Measurements from ENCODE around the gene ZNF101.

ZNF101 gene

DNA sequence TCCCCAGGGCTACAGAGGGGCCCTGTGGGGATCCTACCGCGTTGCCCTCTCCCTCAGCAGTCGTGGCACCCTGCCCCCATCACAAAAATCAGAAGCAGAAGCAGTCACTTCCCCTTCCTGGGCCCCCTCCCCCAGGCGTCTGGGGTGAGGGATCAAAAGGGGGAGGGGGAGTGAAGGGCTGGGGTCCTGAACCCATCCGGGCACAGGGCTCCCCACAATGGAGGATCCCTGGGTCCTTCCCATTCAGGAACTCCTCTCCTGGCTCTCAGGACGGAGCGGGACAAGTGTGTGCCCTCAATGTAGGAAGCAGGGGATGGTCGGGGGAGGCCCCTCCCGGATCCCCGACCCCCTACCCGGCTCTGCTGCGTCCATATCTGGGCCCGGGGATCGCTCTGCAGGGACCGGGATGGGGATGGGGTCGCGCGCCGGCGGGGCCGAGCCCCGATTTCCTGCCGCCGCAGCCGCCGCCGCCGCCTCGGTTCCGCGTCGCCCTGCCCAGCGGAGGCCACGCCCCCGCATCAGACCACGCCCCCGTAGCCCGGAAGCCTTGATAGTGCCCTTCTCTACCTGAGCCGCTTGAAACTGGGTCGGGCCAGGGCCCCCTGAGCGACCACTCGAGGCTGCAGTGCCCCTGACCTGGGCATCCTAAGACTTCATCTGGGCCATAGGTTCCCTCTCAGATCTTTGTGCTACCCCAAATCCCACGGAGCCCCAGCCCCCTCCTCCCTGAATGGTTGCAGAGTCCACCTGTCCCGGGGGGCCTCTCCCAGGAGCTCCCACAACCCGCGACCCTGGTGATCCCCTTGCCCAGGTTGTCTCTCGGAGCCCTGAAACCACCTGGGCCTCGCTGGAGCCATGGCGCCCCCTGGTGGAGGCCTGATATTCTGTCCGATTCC, 25.2 kb upstream of the ZNF101 start, which contains the start of gene GMIP:
Gene GMIP (minus strand): TSS at position 500 of the 896 bp plus-strand sequence. CDS start 128 bp downstream, at position 372.
- H3K4me1 ChIP-seq (ENCODE audit: insufficient read depth, low read length), result no peaks in the 10 kb centered on the region
- H3K36me3 ChIP-seq (ENCODE audit: insufficient read depth, low read length), result peaks cover 36% of the 10 kb centered on the region
- peak within 1 kb of the TSS; percentile 70 for H3K9ac ChIP-seq (ENCODE audit: low read depth, low read length)
- H3K27me3 ChIP-seq (ENCODE audit: insufficient read depth, low read length), result no peaks in the 10 kb centered on the region
- no peaks in the 10 kb centered on the region for H3K9me3 ChIP-seq (ENCODE audit: insufficient read depth, low read depth, low read length)
- H3K27ac ChIP-seq (ENCODE audit: low read depth, low read length), result peak within 1 kb of the TSS; percentile 83; the same call in 1 of the 2 replicates
- WGBS, result 1% methylated on average over 49 of the region's 50 CpGs
- H3K4me3 ChIP-seq (ENCODE audit: low read length), result peak within 1 kb of the TSS; percentile 75

DNA sequence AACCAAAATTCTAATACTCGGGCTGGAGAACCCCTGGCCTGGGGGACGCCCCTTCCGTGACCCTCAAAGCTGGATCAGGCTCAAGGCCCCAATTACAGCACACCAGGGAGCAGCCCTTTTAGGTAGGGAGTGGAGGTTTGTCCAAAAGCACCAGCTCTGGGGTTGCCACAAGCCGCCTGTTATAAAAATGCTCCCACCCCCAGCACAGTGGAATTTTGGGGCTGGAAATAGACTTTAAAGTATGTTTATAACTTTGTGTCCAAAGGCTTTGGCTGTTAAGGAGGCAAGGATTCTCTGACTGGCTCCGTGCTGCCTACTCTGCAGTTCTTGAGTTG, 24.6 kb upstream of the ZNF101 start:
- no peak overlapping the region; the same call in 1 of the 2 replicates for H3K27ac ChIP-seq (ENCODE audit: low read depth, low read length)
- H3K4me1 ChIP-seq (ENCODE audit: insufficient read depth, low read length), result no peaks in the 10 kb centered on the region
- peaks cover 37% of the 10 kb centered on the region for H3K36me3 ChIP-seq (ENCODE audit: insufficient read depth, low read length)
- WGBS, result 45% methylated on average over 4 of the region's 5 CpGs
- H3K9me3 ChIP-seq (ENCODE audit: insufficient read depth, low read depth, low read length), result no peaks in the 10 kb centered on the region
- H3K9ac ChIP-seq (ENCODE audit: low read depth, low read length), result no peak overlapping the region
- H3K4me3 ChIP-seq (ENCODE audit: low read length), result peak overlapping the region; percentile 75; the same call in 1 of the 2 replicates
- no peaks in the 10 kb centered on the region for H3K27me3 ChIP-seq (ENCODE audit: insufficient read depth, low read length)

DNA sequence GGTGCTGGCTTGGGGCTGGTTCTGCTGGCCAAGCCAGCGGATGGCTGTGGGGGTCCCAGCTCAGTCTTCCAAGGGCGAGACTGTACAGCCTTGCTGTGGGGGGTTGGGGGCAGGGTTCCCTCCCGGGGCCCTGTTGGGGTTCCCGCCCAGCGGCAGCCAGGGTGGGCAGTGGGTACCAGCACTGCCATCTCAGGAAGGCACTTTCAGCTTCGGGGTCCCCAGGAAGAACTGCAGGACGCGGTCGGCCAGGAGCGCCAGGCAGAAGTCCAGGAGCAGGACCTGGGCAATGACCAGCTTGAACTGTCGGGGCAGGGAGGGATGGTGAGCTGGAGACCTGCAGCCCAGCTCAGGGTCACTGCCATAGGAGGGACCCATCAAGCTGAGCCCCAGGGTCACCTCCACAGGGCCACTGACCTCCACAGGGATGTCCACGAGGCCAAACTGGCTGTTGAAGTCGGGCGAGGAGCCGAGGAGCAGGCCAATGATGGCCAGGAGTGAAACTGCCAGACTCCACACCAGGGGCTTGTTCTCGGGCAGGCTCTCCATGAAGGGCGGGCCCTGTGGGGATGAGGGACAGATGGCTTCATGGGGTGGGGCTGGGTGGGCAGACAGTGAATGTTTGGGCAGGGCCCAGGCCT, 23.3 kb upstream of the ZNF101 start:
- H3K4me1 ChIP-seq (ENCODE audit: insufficient read depth, low read length), result no peaks in the 10 kb centered on the region
- H3K4me3 ChIP-seq (ENCODE audit: low read length), result no peak overlapping the region
- peaks cover 50% of the 10 kb centered on the region for H3K36me3 ChIP-seq (ENCODE audit: insufficient read depth, low read length)
- no peak overlapping the region for H3K9ac ChIP-seq (ENCODE audit: low read depth, low read length)
- no peaks in the 10 kb centered on the region for H3K9me3 ChIP-seq (ENCODE audit: insufficient read depth, low read depth, low read length)
- no peaks in the 10 kb centered on the region for H3K27me3 ChIP-seq (ENCODE audit: insufficient read depth, low read length)
- H3K27ac ChIP-seq (ENCODE audit: low read depth, low read length), result no peak overlapping the region
- 95% methylated on average over 17 of the region's 17 CpGs for WGBS

DNA sequence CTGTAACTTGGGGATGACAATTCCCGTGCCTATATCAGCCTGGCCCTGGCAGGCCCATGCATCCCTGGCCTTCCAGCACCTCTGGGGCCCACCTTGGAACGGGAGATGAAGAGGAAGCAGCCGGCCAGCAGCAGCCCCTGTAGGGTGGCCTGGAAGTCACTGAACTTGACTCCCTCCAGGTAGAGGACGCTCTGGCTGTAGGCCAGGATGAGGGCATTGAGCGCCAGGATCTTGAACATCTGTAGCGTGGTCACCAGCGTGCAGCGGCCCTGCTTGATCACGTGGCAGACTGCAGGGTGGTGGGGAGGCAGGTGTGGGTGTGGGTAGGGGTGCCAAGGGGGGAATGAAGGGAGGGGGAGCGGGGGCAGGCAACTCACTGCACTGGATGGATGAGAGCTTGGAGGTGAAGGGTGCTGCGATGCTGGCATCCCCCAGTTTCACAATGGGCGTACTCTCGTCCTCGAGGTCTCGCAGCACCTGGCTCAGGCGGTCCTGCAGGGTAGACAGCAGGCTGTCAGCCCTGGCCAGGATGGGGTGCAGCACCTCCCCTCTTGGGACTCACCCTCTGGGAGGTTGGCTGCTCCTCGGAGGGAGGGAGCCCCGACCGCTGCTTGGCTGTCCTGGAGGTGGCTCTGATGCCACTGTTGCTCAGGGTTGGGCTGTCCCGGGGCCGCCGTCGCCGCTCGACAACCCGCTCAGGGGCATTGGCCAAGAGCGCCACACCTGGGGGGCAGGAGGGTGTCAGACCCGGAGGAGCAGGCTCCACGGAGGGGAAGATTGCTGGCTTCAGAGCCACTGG, 21.4 kb upstream of the ZNF101 start:
- 95% methylated on average over 29 of the region's 29 CpGs for WGBS
- Histone ChIP-seq H3K9me3 (ENCODE audit: insufficient read depth, low read depth, low read length) (no peaks in the 10 kb centered on the region), H3K27ac (ENCODE audit: low read depth, low read length) (no peak overlapping the region), H3K27me3 (ENCODE audit: insufficient read depth, low read length) (no peaks in the 10 kb centered on the region), H3K4me1 (ENCODE audit: insufficient read depth, low read length) (no peaks in the 10 kb centered on the region), H3K4me3 (ENCODE audit: low read length) (no peak overlapping the region), H3K9ac (ENCODE audit: low read depth, low read length) (no peak overlapping the region), H3K36me3 (ENCODE audit: insufficient read depth, low read length) (peaks cover 69% of the 10 kb centered on the region)

DNA sequence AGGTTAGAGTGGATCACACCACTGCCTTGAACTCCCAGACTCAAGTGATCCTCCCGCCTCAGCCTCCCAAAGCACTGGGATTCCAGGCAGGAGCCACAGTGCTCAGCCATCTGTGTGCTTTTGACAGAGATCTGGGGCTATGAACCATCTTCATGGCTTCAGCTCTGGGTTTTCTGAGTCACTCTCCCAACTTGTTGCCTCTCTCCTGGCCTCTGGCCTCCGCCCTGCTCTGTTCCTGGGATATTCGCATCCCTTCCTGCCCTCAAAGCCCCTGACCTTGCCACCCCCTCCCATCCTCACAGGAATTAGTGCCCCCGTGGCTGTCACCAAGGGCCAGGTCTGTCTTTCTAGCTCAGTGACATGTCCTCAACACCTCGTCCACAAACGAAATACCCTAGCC, 19.5 kb upstream of the ZNF101 start:
- Histone ChIP-seq H3K36me3 (ENCODE audit: insufficient read depth, low read length) (peaks cover 87% of the 10 kb centered on the region), H3K9me3 (ENCODE audit: insufficient read depth, low read depth, low read length) (no peaks in the 10 kb centered on the region), H3K27me3 (ENCODE audit: insufficient read depth, low read length) (no peaks in the 10 kb centered on the region), H3K4me3 (ENCODE audit: low read length) (no peak overlapping the region), H3K4me1 (ENCODE audit: insufficient read depth, low read length) (no peaks in the 10 kb centered on the region), H3K9ac (ENCODE audit: low read depth, low read length) (no peak overlapping the region), H3K27ac (ENCODE audit: low read depth, low read length) (no peak overlapping the region)
- 92% methylated on average over 6 of the region's 6 CpGs for WGBS

DNA sequence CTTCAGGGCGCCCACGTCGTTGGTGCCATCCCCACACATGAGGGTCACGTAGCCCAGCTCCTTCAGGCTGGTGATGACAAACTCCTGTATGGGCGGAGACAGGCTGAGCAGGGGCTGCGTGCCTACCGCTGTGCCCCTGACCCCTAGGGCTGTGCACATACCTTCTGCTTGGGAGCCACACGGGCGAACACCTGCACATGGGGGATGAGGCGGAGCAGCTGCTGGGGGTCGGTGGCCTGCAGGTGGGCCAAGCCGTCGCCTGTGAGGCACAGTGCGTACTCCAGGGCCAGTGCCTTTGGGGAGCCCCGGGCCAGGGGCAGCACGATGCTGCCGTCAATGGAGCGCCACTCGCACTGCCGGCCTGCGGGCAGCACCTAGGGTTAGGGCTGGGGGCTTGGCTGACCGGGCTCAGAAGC, 19.1 kb upstream of the ZNF101 start:
- no peak overlapping the region for H3K27ac ChIP-seq (ENCODE audit: low read depth, low read length)
- H3K9ac ChIP-seq (ENCODE audit: low read depth, low read length), result no peak overlapping the region
- no peaks in the 10 kb centered on the region for H3K27me3 ChIP-seq (ENCODE audit: insufficient read depth, low read length)
- no peaks in the 10 kb centered on the region for H3K9me3 ChIP-seq (ENCODE audit: insufficient read depth, low read depth, low read length)
- no peaks in the 10 kb centered on the region for H3K4me1 ChIP-seq (ENCODE audit: insufficient read depth, low read length)
- H3K36me3 ChIP-seq (ENCODE audit: insufficient read depth, low read length), result peaks cover 92% of the 10 kb centered on the region
- WGBS, result 96% methylated on average over 22 of the region's 22 CpGs
- H3K4me3 ChIP-seq (ENCODE audit: low read length), result no peak overlapping the region

GRCh38 chr19:19650331-19650730, 18.3 kb upstream of the ZNF101 start:
- Histone ChIP-seq H3K4me1 (ENCODE audit: insufficient read depth, low read length) (no peaks in the 10 kb centered on the region), H3K4me3 (ENCODE audit: low read length) (no peak overlapping the region), H3K27me3 (ENCODE audit: insufficient read depth, low read length) (no peaks in the 10 kb centered on the region), H3K36me3 (ENCODE audit: insufficient read depth, low read length) (peaks cover 93% of the 10 kb centered on the region), H3K9me3 (ENCODE audit: insufficient read depth, low read depth, low read length) (no peaks in the 10 kb centered on the region), H3K27ac (ENCODE audit: low read depth, low read length) (no peak overlapping the region), H3K9ac (ENCODE audit: low read depth, low read length) (no peak overlapping the region)
- WGBS, result 95% methylated on average over 9 of the region's 9 CpGs

- no peak overlapping the region for H3K27ac ChIP-seq (ENCODE audit: low read depth, low read length)
- 96% methylated on average over 13 of the region's 13 CpGs for WGBS
- H3K4me3 ChIP-seq (ENCODE audit: low read length), result no peak overlapping the region
Observed at GRCh38 chr19:19651076-19651475, 17.6 kb upstream of the ZNF101 start.

GRCh38 chr19:19652482-19653295, 15.9 kb upstream of the ZNF101 start:
- Histone ChIP-seq H3K4me1 (ENCODE audit: insufficient read depth, low read length) (no peaks in the 10 kb centered on the region), H3K4me3 (ENCODE audit: low read length) (no peak overlapping the region), H3K27ac (ENCODE audit: low read depth, low read length) (no peak overlapping the region), H3K27me3 (ENCODE audit: insufficient read depth, low read length) (no peaks in the 10 kb centered on the region), H3K9ac (ENCODE audit: low read depth, low read length) (no peak overlapping the region), H3K9me3 (ENCODE audit: insufficient read depth, low read depth, low read length) (no peaks in the 10 kb centered on the region), H3K36me3 (ENCODE audit: insufficient read depth, low read length) (peaks cover 94% of the 10 kb centered on the region)
- WGBS, result 95% methylated on average over 24 of the region's 24 CpGs

More at GRCh38 chr19:19651076-19651475, 17.6 kb upstream of the ZNF101 start:
- Histone ChIP-seq H3K9ac (ENCODE audit: low read depth, low read length) (no peak overlapping the region), H3K4me1 (ENCODE audit: insufficient read depth, low read length) (no peaks in the 10 kb centered on the region), H3K27me3 (ENCODE audit: insufficient read depth, low read length) (no peaks in the 10 kb centered on the region), H3K36me3 (ENCODE audit: insufficient read depth, low read length) (peaks cover 93% of the 10 kb centered on the region), H3K9me3 (ENCODE audit: insufficient read depth, low read depth, low read length) (no peaks in the 10 kb centered on the region)

- 98% methylated on average over 23 of the region's 23 CpGs for WGBS
- H3K4me3 ChIP-seq (ENCODE audit: low read length), result no peak overlapping the region
- H3K9me3 ChIP-seq (ENCODE audit: insufficient read depth, low read depth, low read length), result no peaks in the 10 kb centered on the region
- no peak overlapping the region for H3K9ac ChIP-seq (ENCODE audit: low read depth, low read length)
- H3K4me1 ChIP-seq (ENCODE audit: insufficient read depth, low read length), result no peaks in the 10 kb centered on the region
- peaks cover 97% of the 10 kb centered on the region for H3K36me3 ChIP-seq (ENCODE audit: insufficient read depth, low read length)
- no peaks in the 10 kb centered on the region for H3K27me3 ChIP-seq (ENCODE audit: insufficient read depth, low read length)
- no peak overlapping the region for H3K27ac ChIP-seq (ENCODE audit: low read depth, low read length)
Observed at GRCh38 chr19:19653597-19654147, 15.0 kb upstream of the ZNF101 start.

Data from HUES64 (cell line).